Spleen (tissue), 11 donors: ENCODE measurements around the gene WAPL. TPM values are rescaled to one million over a fixed set of nuclear protein-coding genes. Genes with fewer than 3 reads are reported as not detected.

Experiments
- DNase-seq: peaks from one replicate; pipeline ENCODE4 v3.0.0-alpha.2; 2020
- H3K27ac ChIP-seq, 8 donors: fragments of 200-600 bp; sonication (generic) in 7 of 8; 1 replicate in 4 of 8; 2 replicates in 4 of 8; pipeline versions ENCODE4 v1.5.0 to v1.8.0; 2016 to 2021; ENCODE audit warnings: inconsistent platforms in 4 of 8, mild to moderate bottlenecking in 4 of 8, moderate library complexity in 1 of 8
- H3K27me3 ChIP-seq, 7 donors: fragments of 200-600 bp; sonication (generic) in 6 of 7; replicated peaks in 1 of 7; 1 replicate in 4 of 7; 2 replicates in 3 of 7; pipeline versions ENCODE4 v1.5.0 to v1.8.0; 2016 to 2021; ENCODE audit warnings: inconsistent platforms in 3 of 7, mild to moderate bottlenecking in 1 of 7
- H3K36me3 ChIP-seq, 6 donors: fragments of 200-600 bp; sonication (generic) in 5 of 6; 1 replicate in 4 of 6; 2 replicates in 2 of 6; pipeline versions ENCODE4 v1.5.0 to v1.8.0; 2016 to 2021; ENCODE audit warnings: inconsistent platforms in 2 of 6
- H3K4me1 ChIP-seq, 6 donors: fragments of 200-600 bp; sonication (generic) in 5 of 6; 1 replicate in 3 of 6; 2 replicates in 3 of 6; pipeline versions ENCODE4 v1.5.0 to v1.8.0; 2016 to 2021; ENCODE audit warnings: inconsistent platforms in 3 of 6
- H3K4me3 ChIP-seq, 8 donors: fragments of 200-600 bp; sonication (generic) in 7 of 8; 1 replicate in 4 of 8; 2 replicates in 4 of 8; pipeline versions ENCODE4 v1.5.0 to v1.8.0; 2016 to 2021; ENCODE audit warnings: inconsistent platforms in 4 of 8, mild to moderate bottlenecking in 4 of 8, moderate library complexity in 2 of 8
- H3K9me3 ChIP-seq, 8 donors: fragments of 200-600 bp; sonication (generic) in 7 of 8; 1 replicate in 4 of 8; 2 replicates in 4 of 8; pipeline versions ENCODE4 v1.5.0 to v1.8.0; 2016 to 2021; ENCODE audit warnings: inconsistent platforms in 4 of 8
- CTCF ChIP-seq, 11 experiments: fragments of 200-600 bp in 7 of 11; fragments of 450-650 bp in 4 of 11; sonication (generic) in 4 of 11; IDR thresholded peaks in 8 of 11; conservative IDR thresholded peaks in 3 of 11; 1 replicate in 7 of 11; 2 replicates in 4 of 11; pipeline versions ENCODE4 v1.4.0 to v1.8.0; 2016 to 2021; ENCODE audit warnings: antibody characterized with exemption in 11 of 11, inconsistent platforms in 4 of 11, mild to moderate bottlenecking in 1 of 11
- POLR2A ChIP-seq, 3 donors: fragments of 450-650 bp; IDR thresholded peaks; one replicate each; pipeline ENCODE4 v1.5.1; 2017; ENCODE audit warnings: antibody characterized with exemption in 3 of 3, mild to moderate bottlenecking in 1 of 3
- POLR2AphosphoS5 ChIP-seq, 3 donors: sonication (generic); formaldehyde crosslinking; IDR thresholded peaks; one replicate each; pipeline ENCODE4 v1.5.1; 2017; ENCODE audit warnings: antibody characterized with exemption in 3 of 3
- WGBS, 5 donors: extraction: QIAGEN DNeasy Blood & Tissue Kit in 3 of 5; methylation state at CpG; one replicate each; pipeline versions ENCODE4 v1.1.5 to v1.1.7; 2013 to 2018; 5-methylcytosine and 5-hydroxymethylcytosine counted together
- intact Hi-C: fragments of 100-400 bp; cut with DNase I; formaldehyde crosslinking; loops from one replicate; pipeline ENCODE4 v1.15.0; 2023; ENCODE audit warnings: low total_unique reads
- polyA plus RNA-seq, 3 donors: library from polyadenylated mRNA; stranded (reverse); fragments of 200-250 nt; gene quantifications; one replicate each; pipeline ENCODE4 v1.2.1, GENCODE V29; 2013
- total RNA-seq, 7 donors: library from RNA; depleted of rRNA in 3 of 7; stranded (reverse); fragments of >200 nt in 3 of 7; fragmentation: NEBNext Ultra II Directional in 4 of 7; extraction: Animal tissue kit (Norgen Biotek cat#: 25700) in 4 of 7; gene quantifications; one replicate each; pipeline versions ENCODE4 v1.1.0 to v1.2.1, GENCODE V29; 2016 to 2021
- donor health status: healthy with polysubstance abuse.
- donor health status: DM: no; HTN: no; CAD: no; lungs with moderate emphysema.
- donor health status: DM: no; HTN: no; CAD: no.
- donor health status: Bipolar disorder and iron deficiency.
- donor health status: healthy.
- donor health status: DM: no; HTN: no; CAD: no.
- donor health status: DM: yes; HTN: yes; CAD: no.

WAPL gene
- total and polyA plus RNA-seq, 10 donors: 13.6 to 59.1 (median 43.0) TPM

DNA sequence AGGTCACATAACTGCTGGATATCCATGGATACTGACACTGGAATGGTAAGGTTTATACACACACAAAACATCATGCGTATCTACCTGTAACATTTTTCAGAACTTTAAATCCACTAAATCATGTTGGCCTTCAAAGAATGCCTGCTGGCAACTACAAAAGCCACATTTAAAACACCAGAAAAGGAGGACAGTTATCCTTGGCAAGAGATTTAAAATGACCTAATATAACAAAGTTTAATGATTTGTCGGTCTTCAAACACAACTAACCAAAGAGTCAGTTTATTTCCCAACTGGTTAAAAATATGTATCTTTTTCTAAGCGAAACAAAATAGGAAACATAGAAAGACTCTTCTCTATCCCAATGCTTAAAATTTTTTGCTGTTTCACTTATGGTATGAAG, 24.0 kb downstream of the WAPL start:
- 95 to 97% (median 97%) methylated on average over 3 of the region's 3 CpGs for WGBS, 5 donors
- TF ChIP-seq POLR2AphosphoS5 (IDR thresholded peaks at IDR 0.05): no peak
- no peak for TF ChIP-seq POLR2A (IDR thresholded peaks at IDR 0.05)
- TF ChIP-seq CTCF (IDR thresholded peaks at IDR 0.05 in 8 of 11, conservative IDR thresholded peaks at IDR 0.05 in 3 of 11): no peak
- H3K27ac ChIP-seq: no peak overlapping the region
- no peak for DNase-seq
- H3K27me3 ChIP-seq: no peaks in the 10 kb centered on the region
- intact Hi-C loops: no loop called here
- no peak overlapping the region for H3K4me3 ChIP-seq
- H3K36me3 ChIP-seq: peaks cover 0 to 97% (median 45%) of the 10 kb centered on the region in 6 donors
- H3K9me3 ChIP-seq: no peaks in the 10 kb centered on the region
- peaks cover 0 to 53% (median 8%) of the 10 kb centered on the region in 6 donors for H3K4me1 ChIP-seq

GRCh38 chr10:86489960-86490612, 31.5 kb downstream of the WAPL start:
- H3K9me3 ChIP-seq: no peaks in the 10 kb centered on the region
- no peak overlapping the region for H3K27ac ChIP-seq
- H3K4me3 ChIP-seq: no peak overlapping the region
- intact Hi-C loops: no loop called here
- WGBS, 5 donors: 95 to 99% (median 98%) methylated on average over 8 of the region's 8 CpGs
- H3K27me3 ChIP-seq: no peaks in the 10 kb centered on the region
- no peak for TF ChIP-seq POLR2AphosphoS5 (IDR thresholded peaks at IDR 0.05)
- TF ChIP-seq CTCF (IDR thresholded peaks at IDR 0.05 in 8 of 11, conservative IDR thresholded peaks at IDR 0.05 in 3 of 11): no peak
- no peak for TF ChIP-seq POLR2A (IDR thresholded peaks at IDR 0.05)
- H3K36me3 ChIP-seq: peaks cover 0 to 97% (median 33%) of the 10 kb centered on the region in 6 donors
- no peak for DNase-seq
- peaks cover 0 to 10% (median 0%) of the 10 kb centered on the region in 6 donors for H3K4me1 ChIP-seq

- Histone ChIP-seq H3K27ac (no peak overlapping the region), H3K4me1 (peaks cover 0 to 4% (median 0%) of the 10 kb centered on the region in 6 donors), H3K9me3 (no peaks in the 10 kb centered on the region), H3K36me3 (peaks cover 0 to 97% (median 34%) of the 10 kb centered on the region in 6 donors), H3K27me3 (no peaks in the 10 kb centered on the region), H3K4me3 (no peak overlapping the region)
- intact Hi-C loops: no loop called here
- DNase-seq: no peak
- 96 to 100% (median 100%) methylated on average over 1 of the region's 1 CpG for WGBS, 5 donors
- TF ChIP-seq POLR2A (IDR thresholded peaks at IDR 0.05) (no peak), POLR2AphosphoS5 (IDR thresholded peaks at IDR 0.05) (no peak), CTCF (IDR thresholded peaks at IDR 0.05 in 8 of 11, conservative IDR thresholded peaks at IDR 0.05 in 3 of 11) (no peak)
Measured at GRCh38 chr10:86489071-86489810, 32.4 kb downstream of the WAPL start.

GRCh38 chr10:86486856-86487255, 34.7 kb downstream of the WAPL start:
- TF ChIP-seq POLR2AphosphoS5 (IDR thresholded peaks at IDR 0.05) (no peak), POLR2A (IDR thresholded peaks at IDR 0.05) (no peak), CTCF (IDR thresholded peaks at IDR 0.05 in 8 of 11, conservative IDR thresholded peaks at IDR 0.05 in 3 of 11) (no peak)
- Histone ChIP-seq H3K36me3 (peaks cover 0 to 100% (median 49%) of the 10 kb centered on the region in 6 donors), H3K27me3 (no peaks in the 10 kb centered on the region), H3K4me1 (peaks cover 0 to 4% (median 0%) of the 10 kb centered on the region in 6 donors), H3K27ac (no peak overlapping the region), H3K9me3 (no peaks in the 10 kb centered on the region), H3K4me3 (no peak overlapping the region)
- WGBS, 5 donors: 79 to 85% (median 81%) methylated on average over 4 of the region's 4 CpGs
- intact Hi-C loops: no loop called here
- no peak for DNase-seq
